Measurements from ENCODE around the gene ATR.
"Not testable (repeated sequence)": the region's sequence is repeated elsewhere in the genome, so short reads cannot be mapped to it uniquely, and the experiment has no call there.

- not testable (repeated sequence) for TF ChIP-seq CTCF (optimal IDR thresholded peaks at IDR 0.05 in 1 of 3, IDR thresholded peaks at IDR 0.05 in 1 of 3, conservative IDR thresholded peaks at IDR 0.05 in 1 of 3; ENCODE audit: extremely low read depth in 1 of 3, insufficient read depth in 2 of 3, low read length in 3 of 3); EZH2 (IDR thresholded peaks at IDR 0.05; ENCODE audit: low read length)
Observed at GRCh38 chr3:142603386-142603705, 24.8 kb upstream of the ATR start.
